NCI-H1436 treated with DMSO at 0.1 percent for 48 hours (cell line): Measurements from ENCODE around the gene TNFAIP8L2.
"Not testable (repeated sequence)": the region's sequence is repeated elsewhere in the genome, so short reads cannot be mapped to it uniquely, and the experiment has no call there.

ENCODE experiments used
- DNase-seq: peaks from one replicate; lab custom pipeline; 2025; lab: John Stamatoyannopoulos, UW

The TNFAIP8L2 gene

DNA sequence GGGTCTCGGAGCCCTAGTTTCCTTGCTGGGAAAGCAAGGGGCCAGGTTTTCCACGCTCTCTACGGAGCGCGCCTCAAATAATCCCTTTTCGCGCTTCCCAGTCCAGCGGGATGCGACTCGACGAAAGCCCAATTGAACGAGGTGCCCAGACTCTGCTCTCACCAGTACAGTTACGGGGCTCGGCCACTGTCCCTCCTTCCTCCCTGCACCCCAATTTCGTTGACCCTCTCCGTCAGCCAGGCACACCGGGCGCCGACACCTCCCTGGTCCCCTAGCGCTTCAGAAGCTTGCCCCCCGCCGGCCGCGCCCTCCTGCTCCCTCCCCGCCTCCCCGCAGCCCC lies 10.4 kb upstream of the TNFAIP8L2 start:
- no peak for DNase-seq

DNA sequence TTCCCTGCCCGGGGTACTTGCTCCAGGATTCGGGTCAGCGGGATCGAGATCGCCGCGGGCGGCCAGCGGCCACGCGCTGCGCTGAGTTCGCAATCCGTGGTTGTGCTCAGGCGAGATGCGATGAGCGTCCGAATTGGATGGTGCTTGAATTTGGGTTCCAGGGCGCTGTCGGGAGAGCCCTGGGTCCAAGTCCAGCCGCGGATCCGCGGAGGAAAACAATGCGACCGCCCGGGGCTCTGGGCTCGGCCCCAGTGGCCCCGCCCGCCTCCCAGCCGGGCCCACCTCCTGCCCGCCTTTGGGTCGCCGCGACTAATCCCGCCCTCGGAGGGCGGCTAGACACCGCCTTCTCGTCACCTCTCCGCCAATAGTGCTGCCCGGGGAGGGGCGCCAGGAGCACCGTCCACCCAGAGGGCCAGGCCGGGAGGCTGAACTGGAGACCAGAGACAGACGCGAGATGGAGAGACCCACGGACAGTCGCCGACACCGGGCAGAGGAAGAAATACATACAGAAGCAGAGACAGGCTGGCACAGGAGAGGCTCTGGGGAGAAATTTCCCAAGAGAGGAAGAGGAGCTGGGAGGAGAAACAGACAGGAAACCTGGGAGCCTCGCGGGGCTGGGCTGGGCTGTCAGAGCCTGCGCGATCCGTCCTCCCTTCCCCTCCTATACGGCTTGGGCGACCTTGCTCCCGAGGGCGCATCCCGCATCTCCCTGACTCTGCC lies 9.9 kb upstream of the TNFAIP8L2 start, which contains the start of gene SEMA6C:
Gene SEMA6C, minus strand, starts transcription at position 220 of the 720 bp plus-strand sequence. CDS start 4,010 bp downstream, outside the sequence.
- DNase-seq, result peak; percentile 66

DNA sequence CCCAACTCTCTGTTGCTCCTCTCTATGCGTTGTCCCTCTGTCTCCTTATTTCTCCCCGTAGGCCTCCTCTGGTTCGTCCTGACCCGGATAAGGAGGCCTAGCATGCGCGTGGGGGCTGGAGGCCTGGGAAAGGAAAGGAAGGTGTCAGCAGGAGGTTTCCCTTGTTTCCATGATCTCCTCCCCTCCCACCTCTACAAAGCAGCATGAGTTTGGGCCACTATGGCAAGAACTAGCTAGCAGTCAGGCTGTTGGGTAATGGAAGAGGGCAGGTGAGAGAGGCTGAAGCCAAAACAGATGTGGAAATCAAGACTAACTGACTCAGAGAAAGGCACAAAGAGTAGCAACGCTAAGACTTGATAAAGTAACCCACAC lies 9.3 kb upstream of the TNFAIP8L2 start:
- no peak for DNase-seq

DNA sequence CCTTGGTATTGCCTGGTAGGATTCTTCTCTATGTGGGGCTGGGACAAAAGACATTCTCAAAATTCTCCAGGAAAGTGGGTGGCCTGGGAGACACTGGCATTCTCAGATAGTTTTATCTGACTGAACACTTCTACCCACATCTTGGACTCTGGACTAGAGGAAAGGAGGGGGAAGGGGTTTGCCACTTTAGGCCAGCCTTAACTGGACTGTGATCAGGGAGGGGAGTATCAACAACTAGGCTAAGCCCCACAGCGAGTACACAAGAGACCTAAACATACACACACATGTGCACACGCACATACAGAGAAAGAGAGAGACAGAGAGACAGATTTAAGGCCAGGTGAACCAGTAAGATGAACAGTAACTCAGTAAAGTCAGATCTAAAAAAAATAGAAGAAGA lies 8.8 kb upstream of the TNFAIP8L2 start:
- DNase-seq, result no peak

DNA sequence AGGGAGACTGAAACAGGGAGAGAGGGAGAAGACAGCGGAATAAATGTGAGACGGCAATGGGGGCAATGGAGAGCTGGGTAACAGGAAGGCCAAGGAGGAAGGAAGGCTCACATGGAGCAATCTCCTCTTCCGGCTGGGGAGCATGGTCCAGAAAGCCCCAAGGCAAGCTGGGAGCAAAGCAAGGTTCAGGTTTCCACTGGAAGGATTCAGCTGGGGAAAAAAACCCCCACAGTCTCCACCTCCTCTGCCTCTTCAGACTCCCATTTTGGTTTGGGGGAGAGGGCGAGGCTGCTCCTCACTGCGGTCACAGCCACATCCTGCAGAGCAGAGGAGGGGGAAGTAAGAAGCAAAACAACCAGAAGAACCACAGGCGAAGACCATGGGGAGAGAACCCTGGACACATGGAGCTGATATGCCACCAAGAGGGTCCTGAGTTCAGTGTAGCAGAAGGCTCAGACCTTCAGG lies 650 bp downstream of the TNFAIP8L2 start:
- no peak for DNase-seq

DNA sequence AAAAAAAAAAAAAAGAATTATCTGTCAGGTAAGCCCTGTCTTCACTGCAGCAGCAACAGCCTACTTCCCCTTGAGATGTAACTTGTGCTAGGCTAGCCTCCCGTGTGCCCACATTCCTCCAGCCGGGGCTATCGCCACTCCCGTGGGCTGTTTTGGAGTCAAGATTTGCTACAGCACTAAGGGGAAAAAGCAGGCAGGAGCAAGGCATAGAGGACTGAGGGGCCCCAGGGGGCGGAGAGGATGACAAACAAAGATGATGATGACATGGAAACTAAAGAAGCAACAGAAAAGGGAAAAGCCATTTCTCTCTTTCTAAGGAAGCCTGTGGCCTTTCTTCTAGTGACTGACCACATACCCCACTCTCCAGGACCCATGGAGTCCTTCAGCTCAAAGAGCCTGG lies 1.9 kb downstream of the TNFAIP8L2 start:
- DNase-seq, result no peak

DNA sequence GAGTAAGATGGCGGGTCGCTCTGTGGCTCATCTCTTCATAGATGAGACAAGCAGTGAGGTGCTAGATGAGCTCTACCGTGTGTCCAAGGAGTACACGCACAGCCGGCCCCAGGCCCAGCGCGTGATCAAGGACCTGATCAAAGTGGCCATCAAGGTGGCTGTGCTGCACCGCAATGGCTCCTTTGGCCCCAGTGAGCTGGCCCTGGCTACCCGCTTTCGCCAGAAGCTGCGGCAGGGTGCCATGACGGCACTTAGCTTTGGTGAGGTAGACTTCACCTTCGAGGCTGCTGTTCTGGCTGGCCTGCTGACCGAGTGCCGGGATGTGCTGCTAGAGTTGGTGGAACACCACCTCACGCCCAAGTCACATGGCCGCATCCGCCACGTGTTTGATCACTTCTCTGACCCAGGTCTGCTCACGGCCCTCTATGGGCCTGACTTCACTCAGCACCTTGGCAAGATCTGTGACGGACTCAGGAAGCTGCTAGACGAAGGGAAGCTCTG lies 2.4 kb downstream of the TNFAIP8L2 start:
- DNase-seq, result no peak

DNA sequence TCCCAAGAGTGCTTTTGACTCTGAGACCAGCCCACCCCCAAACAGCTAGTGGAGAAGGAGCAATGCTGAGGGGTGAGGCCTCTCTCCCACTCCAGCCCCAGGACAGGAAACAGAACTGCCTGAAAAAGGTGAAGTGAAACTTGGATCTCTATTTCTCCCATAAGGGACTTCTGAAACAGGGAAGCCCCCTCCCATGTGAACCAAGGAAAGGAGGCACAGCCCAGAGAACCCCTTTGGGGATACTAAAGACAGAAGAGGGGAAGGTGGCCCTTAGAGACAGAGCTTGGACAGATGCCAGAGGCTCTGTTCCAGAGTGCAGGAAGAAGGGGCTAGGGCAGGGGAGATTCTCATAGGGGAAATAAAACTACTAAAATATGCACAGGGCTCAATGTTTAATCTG lies 2.9 kb downstream of the TNFAIP8L2 start:
- DNase-seq, result no peak

DNA sequence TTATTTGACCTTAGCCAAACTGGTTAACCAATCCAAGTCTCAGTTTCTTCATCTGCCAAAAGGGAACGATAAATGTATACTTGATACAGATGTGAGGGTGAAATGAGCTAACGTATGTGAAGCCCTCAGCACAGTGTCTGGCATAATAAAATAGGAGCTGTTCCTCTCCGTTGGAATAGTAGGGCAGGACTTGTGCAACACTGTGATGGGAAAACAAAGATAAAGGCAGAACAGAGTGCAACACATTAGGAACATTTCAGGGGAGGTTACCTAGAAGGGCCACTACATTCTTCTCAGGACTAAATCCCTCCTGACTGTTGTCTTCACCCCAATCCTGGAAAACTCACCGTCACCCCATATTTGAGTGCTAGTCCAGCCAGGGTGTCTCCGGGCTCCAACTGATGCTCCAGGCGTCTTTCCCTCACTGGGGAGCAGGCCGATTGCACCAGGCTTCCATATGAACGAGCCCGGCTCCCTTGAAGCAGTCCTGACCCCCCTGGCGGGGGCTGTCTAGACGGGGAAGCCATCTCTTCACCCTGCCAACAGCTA lies 8.4 kb downstream of the TNFAIP8L2 start:
- no peak for DNase-seq

DNA sequence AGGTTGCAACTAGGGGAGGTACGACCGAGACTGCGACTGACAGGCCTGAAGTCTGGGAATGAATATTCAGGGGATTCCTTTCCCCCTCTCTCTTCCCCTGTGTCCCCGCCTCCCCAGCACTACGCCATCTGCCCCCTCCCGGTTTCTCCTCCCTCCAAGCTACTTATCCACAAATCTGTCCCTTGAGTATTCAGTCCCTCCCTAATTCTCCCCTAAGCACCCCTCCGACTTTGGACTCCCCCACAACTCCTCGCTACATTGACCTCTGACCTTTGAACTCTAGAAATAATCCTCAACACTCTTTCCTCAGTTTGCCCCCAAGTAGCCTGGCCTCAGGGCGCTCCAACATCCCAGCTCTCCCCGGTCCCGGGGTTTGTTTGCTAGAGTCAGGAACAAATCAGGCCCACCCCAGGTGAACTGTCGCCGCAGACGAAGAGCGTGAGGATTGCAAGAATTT lies 8.9 kb downstream of the TNFAIP8L2 start:
- no peak for DNase-seq

DNA sequence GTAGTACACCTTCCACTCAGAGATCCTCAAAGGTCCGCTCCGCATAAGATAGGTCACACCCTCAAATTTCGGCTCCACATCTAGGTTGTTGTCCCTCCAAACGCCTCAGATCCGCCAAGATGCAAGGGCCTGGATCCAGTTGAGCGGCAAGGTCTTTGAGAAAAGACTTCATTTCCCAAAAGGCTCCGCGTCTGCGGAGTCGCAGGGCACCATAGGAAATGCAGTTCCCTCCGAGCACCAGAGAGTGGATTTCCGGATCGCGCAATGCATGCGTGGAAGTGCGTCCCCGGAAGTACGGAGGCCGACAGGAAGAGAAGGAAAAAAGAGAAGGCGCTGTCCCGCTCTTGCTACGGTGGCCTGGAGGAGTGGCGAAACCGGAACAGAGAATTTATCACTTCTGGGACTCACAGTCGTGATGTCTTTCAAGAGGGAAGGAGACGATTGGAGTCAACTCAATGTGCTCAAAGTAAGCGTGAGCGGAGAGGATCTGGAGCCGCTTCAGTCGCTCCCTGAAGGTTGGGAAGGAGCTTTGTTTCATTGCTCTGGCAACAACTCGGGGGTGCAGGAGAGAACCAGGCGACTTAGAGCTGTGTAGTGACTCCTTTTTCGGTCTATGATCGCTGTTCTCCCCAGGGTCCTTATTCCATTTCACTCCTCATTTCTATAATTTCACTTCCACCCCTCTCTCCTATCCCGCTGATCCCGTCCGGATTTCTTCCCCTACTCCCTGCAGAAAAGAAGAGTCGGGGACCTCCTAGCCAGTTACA lies 9.5 kb downstream of the TNFAIP8L2 start, which contains the start of the genes LYSMD1 and SCNM1:
Gene LYSMD1, minus strand, starts transcription at position 165 of the 767 bp plus-strand sequence. CDS start 644 bp downstream, outside the sequence.
Gene SCNM1, plus strand, starts transcription at position 407 of the 767 bp plus-strand sequence. Its CDS starts 9 bp downstream, at position 416.
- DNase-seq, result peak; percentile 87

DNA sequence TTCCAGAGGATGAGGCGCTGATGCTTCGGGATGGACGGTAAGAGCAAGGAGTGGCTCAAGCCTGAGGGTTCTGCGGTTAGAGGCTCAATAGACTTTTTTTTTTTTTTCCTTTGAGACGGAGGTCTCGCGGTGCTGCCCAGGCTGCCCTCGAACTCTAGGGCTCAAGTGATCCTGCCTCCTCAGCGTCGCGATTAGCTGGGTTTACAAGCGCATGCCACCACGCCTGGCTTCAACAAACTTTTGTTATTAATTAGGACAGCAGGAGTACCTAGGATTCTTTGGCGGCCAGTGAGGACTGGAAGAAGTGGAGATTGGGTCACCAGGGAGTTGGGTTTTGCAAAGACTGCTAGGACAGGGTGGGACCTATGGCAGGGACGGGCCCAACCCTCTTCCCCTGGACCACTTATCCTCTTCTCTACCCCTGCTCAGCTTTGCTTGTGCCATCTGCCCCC lies 10.1 kb downstream of the TNFAIP8L2 start:
- no peak for DNase-seq

DNA sequence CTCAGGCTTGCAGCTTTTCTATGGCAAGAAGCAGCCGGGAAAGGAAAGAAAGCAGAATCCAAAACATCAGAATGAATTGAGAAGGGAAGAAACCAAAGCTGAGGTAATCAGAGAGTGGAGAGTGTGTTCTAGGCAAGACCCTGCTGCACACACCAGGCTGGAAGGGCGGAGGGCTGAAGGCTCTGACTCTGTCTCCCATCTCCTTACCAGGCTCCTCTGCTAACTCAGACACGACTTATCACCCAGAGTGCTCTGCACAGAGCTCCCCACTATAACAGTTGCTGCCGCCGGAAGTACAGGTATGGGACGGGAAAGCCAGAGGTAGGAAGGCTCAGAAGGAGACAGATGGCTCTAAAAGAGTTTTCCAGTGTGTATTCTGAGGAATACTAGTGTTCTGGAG lies 10.7 kb downstream of the TNFAIP8L2 start:
- no peak for DNase-seq

DNA sequence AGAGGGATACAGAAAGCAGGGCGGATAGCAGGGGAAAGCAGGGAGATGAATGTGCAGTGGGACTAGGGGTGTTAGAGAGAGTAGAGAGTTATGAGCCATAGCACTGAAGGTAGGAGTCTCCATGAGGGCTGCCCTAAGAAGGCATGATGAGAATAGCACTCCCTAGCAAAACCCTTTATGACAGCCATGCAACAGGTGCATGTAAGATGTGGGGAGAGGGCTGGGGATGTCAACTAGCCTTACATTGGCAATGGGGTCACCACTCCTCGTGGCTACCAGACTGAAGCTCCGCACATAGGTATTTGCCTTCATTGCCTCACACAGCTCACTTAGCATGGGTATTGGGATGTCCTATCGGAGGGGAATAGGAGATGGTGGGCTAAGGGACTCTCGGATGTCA lies 14.7 kb downstream of the TNFAIP8L2 start:
- DNase-seq, result no peak

DNA sequence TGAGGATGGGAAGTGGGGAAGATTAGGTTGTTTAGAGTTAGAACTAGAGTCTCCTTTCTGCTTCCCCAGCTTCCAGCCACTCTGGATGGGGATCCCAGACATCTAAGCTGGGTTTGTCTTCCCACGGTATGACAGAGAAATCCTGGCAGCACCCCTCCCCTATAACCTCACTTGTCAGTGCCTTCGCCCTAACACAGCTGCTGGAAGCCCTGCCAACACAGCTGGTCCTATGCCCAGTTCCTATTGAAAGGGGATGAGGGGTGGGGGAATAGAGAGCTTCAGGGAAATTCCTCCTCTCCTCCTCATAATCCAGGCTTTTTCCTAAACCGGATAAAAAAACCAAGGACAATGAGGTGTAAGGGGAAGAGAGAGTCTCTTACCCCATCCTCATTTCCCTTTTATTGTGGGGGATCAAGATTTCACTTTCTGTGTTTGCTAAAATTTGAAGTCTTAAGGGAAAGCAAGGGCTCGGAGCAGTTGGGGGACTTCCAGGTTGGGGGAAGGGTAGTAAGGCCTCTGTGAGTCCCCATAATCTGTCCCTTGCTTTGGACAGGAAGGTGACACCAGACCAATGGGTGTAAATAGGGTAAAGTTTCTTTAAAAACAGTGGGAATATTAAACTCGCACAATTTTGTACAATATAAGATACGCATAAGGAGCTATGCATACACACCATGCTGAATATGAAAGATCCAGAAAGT lies 18.7 kb downstream of the TNFAIP8L2 start:
- DNase-seq, result no peak

DNA sequence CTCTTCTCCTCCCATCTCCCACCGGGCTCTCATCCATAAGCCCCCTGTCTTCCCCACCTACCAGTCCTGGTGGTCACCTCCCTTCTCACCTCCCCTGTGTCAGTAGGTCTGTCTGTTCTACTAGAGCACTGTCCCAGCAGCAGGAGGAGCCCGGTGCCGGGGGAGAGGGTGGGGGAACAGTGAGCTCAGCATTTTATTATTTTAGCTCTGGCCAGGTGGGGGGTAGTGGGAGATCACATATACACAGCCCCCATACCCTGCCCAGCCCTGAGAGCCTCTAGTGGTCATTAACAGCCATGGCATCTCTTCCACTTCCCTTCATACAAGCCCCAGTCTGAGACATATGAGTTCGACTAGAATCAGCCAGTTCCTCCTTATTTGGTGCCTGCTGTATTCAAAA lies 19.4 kb downstream of the TNFAIP8L2 start, which contains the start of gene TMOD4:
Gene TMOD4, minus strand, starts transcription at position 119 of the 400 bp plus-strand sequence. CDS start 1,106 bp downstream, outside the sequence.
- DNase-seq, result no peak

DNA sequence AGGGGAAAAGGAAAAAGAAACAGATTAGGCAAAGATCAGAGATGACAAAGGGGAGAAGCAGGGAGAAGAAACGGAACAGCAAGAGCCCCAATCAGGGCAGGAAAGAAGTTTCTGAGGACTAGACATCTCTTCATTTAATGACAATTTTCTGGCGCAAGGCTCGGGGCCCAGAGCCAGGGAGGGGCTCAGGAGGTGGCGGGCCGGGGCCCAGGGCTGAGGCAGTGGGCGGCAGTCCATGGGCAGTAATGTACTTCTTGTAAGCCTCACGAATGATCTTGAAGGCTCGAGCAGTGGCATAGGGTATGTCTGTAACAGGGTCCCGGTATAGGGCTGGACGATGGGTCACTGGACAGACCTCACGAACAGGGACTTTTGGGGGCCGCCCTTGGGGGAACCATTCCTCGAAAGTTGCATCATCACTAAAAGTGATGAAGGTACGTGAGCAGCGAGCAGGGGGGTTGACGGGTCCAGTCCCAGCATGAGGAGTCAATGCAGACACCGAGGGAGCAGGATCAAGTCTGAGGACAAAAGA lies 20.1 kb downstream of the TNFAIP8L2 start:
- no peak for DNase-seq

DNA sequence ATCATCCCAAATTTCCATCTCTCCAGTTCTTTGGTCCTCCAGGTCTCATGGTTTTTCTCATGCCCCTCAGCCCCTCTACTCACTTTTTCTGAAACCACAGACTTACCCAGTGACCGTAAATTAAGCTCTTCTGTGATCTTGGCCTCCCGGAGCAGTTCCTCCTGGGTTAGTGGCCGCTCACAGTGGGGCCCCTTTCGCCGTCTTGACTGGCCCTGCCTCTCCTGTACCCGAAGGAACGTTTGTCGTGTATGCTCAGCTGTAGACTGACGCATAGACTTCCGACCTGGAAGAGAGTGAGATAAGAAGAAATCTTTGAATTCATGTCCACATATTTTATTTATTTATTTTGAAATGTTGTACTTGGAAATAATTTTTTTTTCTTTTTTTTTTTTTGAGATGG lies 27.8 kb downstream of the TNFAIP8L2 start:
- DNase-seq, result no peak

DNA sequence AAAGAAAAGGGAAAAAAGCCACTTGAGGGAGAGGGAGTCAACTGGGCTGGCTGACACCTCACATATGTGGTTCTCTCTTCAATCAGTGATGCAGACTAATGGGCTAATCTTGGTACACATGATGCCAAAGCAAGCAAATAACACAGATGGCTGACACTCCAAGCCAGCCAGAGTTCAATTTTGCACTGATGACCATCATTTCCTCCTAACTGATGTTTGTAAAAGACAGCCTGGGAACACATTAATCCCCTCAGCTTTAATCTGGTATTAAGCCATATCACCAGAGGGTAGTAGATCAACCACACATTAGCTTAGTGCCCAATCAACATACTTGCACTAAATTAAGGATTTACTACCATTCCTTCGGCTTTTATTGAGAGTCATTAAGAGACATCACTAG lies 30.8 kb downstream of the TNFAIP8L2 start:
- no peak for DNase-seq

DNA sequence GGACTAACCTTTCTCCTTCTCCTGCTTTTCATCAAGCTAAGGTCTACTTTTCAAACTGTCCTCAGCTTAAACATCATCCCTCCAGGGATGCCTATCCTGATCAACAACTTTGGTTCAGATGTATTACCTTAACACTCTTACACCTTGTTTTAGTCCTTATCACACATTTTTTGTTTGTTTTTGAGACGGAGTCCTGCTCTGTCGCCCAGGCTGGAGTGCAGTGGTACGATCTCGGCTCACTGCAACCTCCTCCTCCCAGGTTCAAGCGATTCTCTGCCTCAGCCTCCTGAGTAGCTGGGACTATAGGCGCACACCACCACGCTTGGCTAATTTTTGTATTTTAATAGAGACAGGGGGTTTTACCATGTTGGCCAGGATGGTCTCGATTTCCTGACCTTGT lies 32.2 kb downstream of the TNFAIP8L2 start:
- not testable (repeated sequence) for DNase-seq

DNA sequence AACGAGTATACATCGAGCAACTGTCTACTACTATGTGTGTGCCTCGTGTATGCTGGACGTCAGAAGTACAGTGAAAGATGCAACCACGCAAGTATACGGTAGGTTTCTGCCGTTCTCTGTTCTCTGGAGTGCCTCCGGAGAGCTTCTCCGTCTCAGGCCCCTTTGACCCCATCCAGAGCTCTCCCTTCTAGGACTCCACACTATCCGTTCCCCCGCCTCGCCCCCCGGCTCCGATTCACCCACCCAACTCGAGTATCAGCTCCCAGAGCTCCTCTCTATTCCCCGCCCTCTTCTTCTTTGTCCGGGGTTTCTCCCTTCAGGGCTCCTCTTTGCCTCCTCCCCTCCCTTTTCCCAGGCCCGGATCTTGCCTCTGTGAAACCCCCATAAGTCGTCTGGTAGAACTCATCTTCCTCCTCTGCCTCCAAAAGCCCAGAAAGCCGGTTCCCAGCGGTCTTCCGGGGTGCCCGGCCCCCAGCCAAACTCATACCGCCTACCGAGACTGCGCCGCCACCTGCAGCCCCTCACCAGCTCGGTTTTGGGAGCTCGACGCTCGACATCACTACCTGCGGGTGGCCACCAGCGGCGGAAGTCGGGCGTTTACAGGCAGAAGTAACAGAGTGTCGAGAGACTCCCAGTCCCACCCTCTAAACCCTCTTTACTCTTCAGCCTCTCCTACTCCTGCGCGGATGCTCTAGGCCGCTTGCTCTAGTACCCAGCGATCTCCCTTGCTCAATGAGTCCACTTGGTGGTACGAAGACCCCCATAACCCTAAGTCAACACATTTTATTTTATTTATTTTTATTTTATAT lies 33.4 kb downstream of the TNFAIP8L2 start, which contains the start of gene VPS72:
Gene VPS72, minus strand, starts transcription at position 561 of the 809 bp plus-strand sequence. Its CDS starts 76 bp downstream, at position 485.
- DNase-seq, result peak; percentile 73
